Measurements from ENCODE around the gene TAX1BP1. TPM values are rescaled to one million over a fixed set of nuclear protein-coding genes. Genes with fewer than 3 reads are reported as not detected.
A peak's percentile ranks its signal among the peaks of the same experiment; 100 is the strongest.

The TAX1BP1 gene
- total and polyA plus RNA-seq, 2 experiments from 2014 or later, result 56.5 to 87.9 TPM

- TF ChIP-seq CTCF (conservative IDR thresholded peaks at IDR 0.05; ENCODE audit: low read depth in 2 of 2) (no peak), EZH2phosphoT487 (IDR thresholded peaks at IDR 0.05; ENCODE audit: unreplicated experiment) (no peak), ZNF114 (CRISPR knock-in tag; IDR thresholded peaks at IDR 0.05) (no peak), STAT1 (IDR thresholded peaks at IDR 0.05; ENCODE audit: unreplicated experiment) (no peak), REST (IDR thresholded peaks at IDR 0.05; ENCODE audit: unreplicated experiment) (no peak), CREB1 (CRISPR knock-in tag; IDR thresholded peaks at IDR 0.05; ENCODE audit: low read depth) (no peak), NANOG (IDR thresholded peaks at IDR 0.05; ENCODE audit: borderline replicate concordance) (no peak), JUNB (IDR thresholded peaks at IDR 0.05; ENCODE audit: unreplicated experiment) (no peak)
Observed at GRCh38 chr7:27840760-27841364, 100.9 kb downstream of the TAX1BP1 start (continued).

- Mint-ChIP-seq H3K27me3 (ENCODE audit: insufficient read depth, low read depth, poor library complexity) (peaks cover 2% of the 10 kb centered on the region), H3K9me3 (no peaks in the 10 kb centered on the region), H3K4me3 (no peak overlapping the region), H3K36me3 (ENCODE audit: low read depth) (no peaks in the 10 kb centered on the region), H3K4me1 (peaks cover 25% of the 10 kb centered on the region), H3K27ac (no peak overlapping the region)
- Histone ChIP-seq H3K27me3 (ENCODE audit: insufficient read depth) (no peaks in the 10 kb centered on the region), H2AFZ (no peak overlapping the region), H3K4me1 (ENCODE audit: insufficient read depth) (peaks cover 14% of the 10 kb centered on the region), H3K4me2 (no peak overlapping the region), H3F3A (replicated peaks; ENCODE audit: low read depth) (no peaks in the 10 kb centered on the region), H3K27ac (ENCODE audit: low read depth) (no peak overlapping the region; the same call in 1 of the 2 replicates), H3K36me3 (ENCODE audit: insufficient read depth) (peaks cover 7% of the 10 kb centered on the region), H3K4me3 (no peak overlapping the region), H3K9me2 (ENCODE audit: insufficient read depth) (no peaks in the 10 kb centered on the region), H3K79me2 (replicated peaks; ENCODE audit: insufficient read depth) (no peaks in the 10 kb centered on the region), H4K20me1 (replicated peaks; ENCODE audit: insufficient read depth) (0 out of 2 replicates have a peak, but pooled peaks cover 5% of the 10 kb centered on the region)
- peak; percentile 39 for ATAC-seq
- TF ChIP-seq STAT1 (IDR thresholded peaks at IDR 0.05; ENCODE audit: unreplicated experiment), result no peak
- TF ChIP-seq CTCF (conservative IDR thresholded peaks at IDR 0.05; ENCODE audit: low read depth in 2 of 2), result 0 out of 4 replicates have a peak, but pooled peaks of 1 of the 2 experiments have one; percentile 8
- DNase-seq (ENCODE audit: low spot score), result peak; percentile 26
Observed at GRCh38 chr7:27842094-27842692, 102.2 kb downstream of the TAX1BP1 start.
